Breast epithelium (tissue), 3 donors: ENCODE measurements around the gene ALKBH3.

Source experiments
- POLR2A ChIP-seq: fragments of 450-650 bp; IDR thresholded peaks from one replicate; pipeline ENCODE4 v1.6.1; 2016; ENCODE audit warnings: antibody characterized with exemption, mild to moderate bottlenecking, moderate library complexity
- POLR2AphosphoS5 ChIP-seq, 3 donors: sonication (generic); formaldehyde crosslinking; IDR thresholded peaks; one replicate each; pipeline ENCODE4 v1.6.1; 2017; ENCODE audit warnings: antibody characterized with exemption in 3 of 3
- TF ChIP-seq, protein P1 (sequence below), 3 donors: fragments of 450-650 bp; IDR thresholded peaks; one replicate each; pipeline ENCODE4 v1.5.1; 2016 to 2017; ENCODE audit warnings: antibody characterized with exemption in 3 of 3, mild to moderate bottlenecking in 3 of 3, moderate library complexity in 3 of 3

DNA sequence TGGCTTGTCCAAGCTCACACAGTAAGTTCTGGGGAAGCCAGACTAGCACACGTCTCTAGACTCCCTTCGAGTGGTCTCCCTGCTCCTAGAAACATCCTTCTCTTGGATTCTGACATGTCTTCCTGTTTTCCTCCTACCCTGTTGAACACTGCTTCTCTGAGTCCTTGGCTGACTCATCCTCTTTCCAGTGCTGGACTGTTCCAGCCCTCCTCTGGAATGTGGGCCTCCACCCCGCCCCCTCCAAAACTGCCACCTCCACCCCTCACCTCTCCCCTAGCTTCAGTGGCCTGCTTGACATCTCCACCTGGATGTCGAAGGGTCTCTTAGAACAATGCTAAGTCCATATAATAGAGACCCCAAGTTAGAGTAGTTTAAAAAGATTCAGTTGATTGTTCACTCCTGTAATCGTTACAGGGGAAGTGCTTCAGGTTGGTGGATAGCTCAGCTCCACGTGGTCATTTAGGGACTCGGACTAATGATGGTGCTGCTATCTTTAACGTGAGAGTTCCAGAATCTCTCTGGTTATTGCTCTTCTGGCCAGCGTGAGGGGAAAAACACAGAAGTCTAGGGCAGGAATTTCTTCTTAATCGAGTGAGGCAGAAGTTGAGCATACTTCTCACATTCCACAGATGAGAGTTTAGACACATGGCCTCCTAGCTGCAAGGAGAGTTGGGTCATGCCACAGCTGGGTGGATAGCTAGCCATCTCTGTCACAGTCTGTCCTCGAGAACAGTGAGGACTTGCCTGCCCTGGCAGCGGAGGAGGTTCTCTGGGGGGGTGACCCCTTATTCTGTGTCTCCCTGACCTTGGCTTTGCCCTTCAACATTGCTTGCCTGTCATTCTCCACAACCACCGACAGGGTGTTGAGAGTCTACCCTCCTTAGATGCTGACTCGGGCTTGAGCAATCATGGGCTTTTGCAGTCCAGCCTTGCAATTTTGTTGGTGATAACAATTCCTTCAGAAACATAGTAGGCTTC, 57.1 kb downstream of the ALKBH3 start:
- no peak for TF ChIP-seq POLR2A
- TF ChIP-seq, protein P1, sequence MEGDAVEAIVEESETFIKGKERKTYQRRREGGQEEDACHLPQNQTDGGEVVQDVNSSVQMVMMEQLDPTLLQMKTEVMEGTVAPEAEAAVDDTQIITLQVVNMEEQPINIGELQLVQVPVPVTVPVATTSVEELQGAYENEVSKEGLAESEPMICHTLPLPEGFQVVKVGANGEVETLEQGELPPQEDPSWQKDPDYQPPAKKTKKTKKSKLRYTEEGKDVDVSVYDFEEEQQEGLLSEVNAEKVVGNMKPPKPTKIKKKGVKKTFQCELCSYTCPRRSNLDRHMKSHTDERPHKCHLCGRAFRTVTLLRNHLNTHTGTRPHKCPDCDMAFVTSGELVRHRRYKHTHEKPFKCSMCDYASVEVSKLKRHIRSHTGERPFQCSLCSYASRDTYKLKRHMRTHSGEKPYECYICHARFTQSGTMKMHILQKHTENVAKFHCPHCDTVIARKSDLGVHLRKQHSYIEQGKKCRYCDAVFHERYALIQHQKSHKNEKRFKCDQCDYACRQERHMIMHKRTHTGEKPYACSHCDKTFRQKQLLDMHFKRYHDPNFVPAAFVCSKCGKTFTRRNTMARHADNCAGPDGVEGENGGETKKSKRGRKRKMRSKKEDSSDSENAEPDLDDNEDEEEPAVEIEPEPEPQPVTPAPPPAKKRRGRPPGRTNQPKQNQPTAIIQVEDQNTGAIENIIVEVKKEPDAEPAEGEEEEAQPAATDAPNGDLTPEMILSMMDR (IDR thresholded peaks at IDR 0.05): no peak
- no peak for TF ChIP-seq POLR2AphosphoS5 (IDR thresholded peaks at IDR 0.05)
